ENCODE data around the gene F12. TPM values are rescaled to one million over a fixed set of nuclear protein-coding genes. Genes with fewer than 3 reads are reported as not detected.

Gene F12
- total and polyA plus RNA-seq, 2 donors (not counting 3 experiments of a cell fraction or from before 2014, with no cell fraction given): 1.00 to 1.4 TPM

GRCh38 chr5:177358370-177358819 lies 51.0 kb downstream of the F12 start:
- peak; percentile 33 for FAIRE-seq
- H3K9ac ChIP-seq (replicated peaks; ENCODE audit: extremely low read depth, insufficient read depth, low read length): no peak overlapping the region
- H3K27ac ChIP-seq (ENCODE audit: insufficient read depth, low read depth, low read length): no peak overlapping the region
- H3K9me1 ChIP-seq (replicated peaks; ENCODE audit: control insufficient read depth, extremely low read depth, insufficient read depth, low read length): no peaks in the 10 kb centered on the region
- dilution Hi-C loops (cut with MboI; ENCODE audit: extremely low pct_ligation_motif_present, low sequenced_read_pairs) (no loop called here), intact Hi-C loops (cut with micrococcal nuclease) (no loop called here)
- ChIA-PET POLR2A (interaction anchor here (0.9 kb wide), 1 partner anchor 9 kb away, joined by 3 read pairs; no protein-coding TSS in a partner anchor), CTCF (interaction anchor here (1.2 to 6.3 kb wide), 3 partner anchors 9 to 40 kb away, joined by 3 to 31 read pairs (median 9); no protein-coding TSS in a partner anchor)
- H3K9me3 ChIP-seq (replicated peaks; ENCODE audit: control insufficient read depth, insufficient read depth, low read length): no peaks in the 10 kb centered on the region
- H3K4me3 ChIP-seq (replicated peaks in 1 of 3; ENCODE audit: insufficient read depth in 1 of 3, low read depth in 1 of 3, low read length in 3 of 3): no peak overlapping the region
- H3K4me2 ChIP-seq (ENCODE audit: insufficient read depth, low read length): no peak overlapping the region
- TF ChIP-seq POLR2A (IDR thresholded peaks at IDR 0.05; ENCODE audit: low read depth, low read length): no peak
- no TSS peak for BruUV-seq (replicated peaks)
- no peak for DNase-seq (ENCODE audit: low read depth, low spot score)
- no peaks in the 10 kb centered on the region for H3K36me3 ChIP-seq (ENCODE audit: control insufficient read depth in 2 of 2, extremely low read depth in 1 of 2, insufficient read depth in 2 of 2, low read length in 2 of 2)
- no peaks in the 10 kb centered on the region for H4K20me1 ChIP-seq (replicated peaks; ENCODE audit: control insufficient read depth, extremely low read depth, insufficient read depth, low read length)
- H3K27me3 ChIP-seq (ENCODE audit: control insufficient read depth in 2 of 2, insufficient read depth in 2 of 2, low read length in 2 of 2): no peaks in the 10 kb centered on the region
- H2AFZ ChIP-seq (ENCODE audit: low read depth, low read length): no peak overlapping the region
- no peaks in the 10 kb centered on the region for H3K79me2 ChIP-seq (ENCODE audit: control insufficient read depth, insufficient read depth, low read length)
- H3K4me1 ChIP-seq (ENCODE audit: control insufficient read depth, extremely low read depth, insufficient read depth, low read length): peaks cover 18% of the 10 kb centered on the region

- FAIRE-seq (peak; percentile 94), DNase-seq (ENCODE audit: low read depth, low spot score) (peak; percentile 56)
- no peaks in the 10 kb centered on the region for H3K9me1 ChIP-seq (replicated peaks; ENCODE audit: control insufficient read depth, extremely low read depth, insufficient read depth, low read length)
- intact Hi-C loops (cut with micrococcal nuclease): no loop called here
- H3K9me3 ChIP-seq (replicated peaks; ENCODE audit: control insufficient read depth, insufficient read depth, low read length): no peaks in the 10 kb centered on the region
- no peaks in the 10 kb centered on the region for H3K36me3 ChIP-seq (ENCODE audit: control insufficient read depth in 2 of 2, extremely low read depth in 1 of 2, insufficient read depth in 2 of 2, low read length in 2 of 2)
- dilution Hi-C loops (cut with MboI; ENCODE audit: extremely low pct_ligation_motif_present, low sequenced_read_pairs): no loop called here
- ChIA-PET CTCF (interaction anchor here (1.2 to 6.3 kb wide), 3 partner anchors 9 to 30 kb away, joined by 3 to 31 read pairs (median 9); no protein-coding TSS in a partner anchor), POLR2A (interaction anchor here (0.9 kb wide), 1 partner anchor 9 kb away, joined by 3 read pairs; no protein-coding TSS in a partner anchor)
- no peaks in the 10 kb centered on the region for H3K27me3 ChIP-seq (ENCODE audit: control insufficient read depth in 2 of 2, insufficient read depth in 2 of 2, low read length in 2 of 2)
- H3K27ac ChIP-seq (ENCODE audit: insufficient read depth, low read depth, low read length): no peak within 1 kb of the TSS
- no peak within 1 kb of the TSS for H3K9ac ChIP-seq (replicated peaks; ENCODE audit: extremely low read depth, insufficient read depth, low read length)
- H2AFZ ChIP-seq (ENCODE audit: low read depth, low read length): peak within 1 kb of the TSS; percentile 21
- BruUV-seq (replicated peaks): no TSS peak
- TF ChIP-seq EZH2 (IDR thresholded peaks at IDR 0.05; ENCODE audit: borderline replicate concordance, low read depth, low read length, severe bottlenecking) (no peak), FOS (IDR thresholded peaks at IDR 0.05; ENCODE audit: borderline replicate concordance, insufficient read depth, low read length) (no peak), MYC (IDR thresholded peaks at IDR 0.05; ENCODE audit: low read depth, low read length) (no peak), POLR2AphosphoS5 (IDR thresholded peaks at IDR 0.05; ENCODE audit: insufficient read depth, low read depth, low read length) (no peak), POLR2A (IDR thresholded peaks at IDR 0.05; ENCODE audit: low read depth, low read length) (no peak), JUN (IDR thresholded peaks at IDR 0.05; ENCODE audit: borderline replicate concordance, insufficient read depth, insufficient read length, low read depth) (no peak), GATA2 (IDR thresholded peaks at IDR 0.05; ENCODE audit: insufficient read depth, insufficient read length, low read depth, low read length) (no peak), MAX (IDR thresholded peaks at IDR 0.05; ENCODE audit: insufficient read depth, insufficient read length) (no peak), CTCF (IDR thresholded peaks at IDR 0.05; ENCODE audit: extremely low read depth in 1 of 2, insufficient read depth in 1 of 2, low read depth in 1 of 2, low read length in 2 of 2) (no peak)
- peak within 1 kb of the TSS in 1 of 3 experiments; percentile 16 for H3K4me3 ChIP-seq (replicated peaks in 1 of 3; ENCODE audit: insufficient read depth in 1 of 3, low read depth in 1 of 3, low read length in 3 of 3)
- H3K4me2 ChIP-seq (ENCODE audit: insufficient read depth, low read length): peak within 1 kb of the TSS; percentile 14
- H4K20me1 ChIP-seq (replicated peaks; ENCODE audit: control insufficient read depth, extremely low read depth, insufficient read depth, low read length): no peaks in the 10 kb centered on the region
- H3K79me2 ChIP-seq (ENCODE audit: control insufficient read depth, insufficient read depth, low read length): no peaks in the 10 kb centered on the region
- peaks cover 15% of the 10 kb centered on the region for H3K4me1 ChIP-seq (ENCODE audit: control insufficient read depth, extremely low read depth, insufficient read depth, low read length)
These were observed 51.7 kb downstream of the F12 start, which contains the start of gene RGS14 for GRCh38 chr5:177357459-177358351. Gene RGS14, plus strand, starts transcription at chr5:177357924. Its CDS starts 101 bp downstream, at chr5:177358025.
